ENCODE measurements around the gene SOHLH2.

The SOHLH2 gene

DNA sequence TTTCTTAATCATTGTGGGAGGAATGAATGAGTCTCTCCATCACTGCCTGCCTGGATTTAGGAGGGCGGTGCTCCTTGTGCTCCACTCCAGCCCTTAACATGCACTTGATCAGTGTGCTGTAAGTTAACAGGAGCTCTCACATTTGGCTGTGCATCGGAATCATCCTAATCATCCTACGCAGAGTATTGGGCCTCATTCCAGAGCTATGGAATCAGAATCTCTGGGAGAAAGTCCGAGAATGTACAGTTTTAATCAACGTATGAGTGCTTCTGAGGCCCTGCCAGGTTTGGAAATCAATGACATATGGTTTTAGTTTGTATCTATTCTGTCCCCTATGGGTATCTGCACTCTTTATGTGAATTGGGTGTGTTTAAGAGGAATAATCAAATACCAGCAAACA lies 48.3 kb downstream of the SOHLH2 start:
- TF ChIP-seq, protein P1, sequence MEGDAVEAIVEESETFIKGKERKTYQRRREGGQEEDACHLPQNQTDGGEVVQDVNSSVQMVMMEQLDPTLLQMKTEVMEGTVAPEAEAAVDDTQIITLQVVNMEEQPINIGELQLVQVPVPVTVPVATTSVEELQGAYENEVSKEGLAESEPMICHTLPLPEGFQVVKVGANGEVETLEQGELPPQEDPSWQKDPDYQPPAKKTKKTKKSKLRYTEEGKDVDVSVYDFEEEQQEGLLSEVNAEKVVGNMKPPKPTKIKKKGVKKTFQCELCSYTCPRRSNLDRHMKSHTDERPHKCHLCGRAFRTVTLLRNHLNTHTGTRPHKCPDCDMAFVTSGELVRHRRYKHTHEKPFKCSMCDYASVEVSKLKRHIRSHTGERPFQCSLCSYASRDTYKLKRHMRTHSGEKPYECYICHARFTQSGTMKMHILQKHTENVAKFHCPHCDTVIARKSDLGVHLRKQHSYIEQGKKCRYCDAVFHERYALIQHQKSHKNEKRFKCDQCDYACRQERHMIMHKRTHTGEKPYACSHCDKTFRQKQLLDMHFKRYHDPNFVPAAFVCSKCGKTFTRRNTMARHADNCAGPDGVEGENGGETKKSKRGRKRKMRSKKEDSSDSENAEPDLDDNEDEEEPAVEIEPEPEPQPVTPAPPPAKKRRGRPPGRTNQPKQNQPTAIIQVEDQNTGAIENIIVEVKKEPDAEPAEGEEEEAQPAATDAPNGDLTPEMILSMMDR (IDR thresholded peaks at IDR 0.05; ENCODE audit: low read depth, low read length, missing control alignments): no peak
- H3K4me3 ChIP-seq (replicated peaks; ENCODE audit: low read depth, low read length): no peak overlapping the region
- no peak for DNase-seq (ENCODE audit: extremely low read depth, low read depth)

DNA sequence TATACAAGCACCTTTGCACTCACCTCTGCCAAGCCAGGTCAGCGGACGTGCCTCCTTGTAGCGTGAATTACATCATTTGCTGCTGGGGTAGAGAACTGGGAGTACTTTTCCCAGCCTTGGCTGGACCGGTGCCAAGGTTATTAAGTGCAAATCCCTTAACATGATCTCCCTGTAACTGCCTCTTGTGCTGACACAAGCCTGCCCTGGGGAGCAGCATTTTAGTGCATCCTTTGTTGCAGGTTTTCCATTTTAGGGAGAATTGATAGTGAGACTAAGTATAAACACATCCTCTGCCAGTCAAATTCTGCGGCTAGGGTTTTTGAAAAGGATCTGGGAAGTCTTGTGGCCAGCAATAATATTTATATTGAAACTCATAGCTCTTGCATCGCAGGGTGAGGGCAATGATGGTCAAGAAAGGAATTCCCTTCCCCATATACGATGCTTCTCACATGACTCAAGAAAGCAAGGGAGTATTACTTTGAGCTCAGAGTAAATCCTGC lies 50.5 kb downstream of the SOHLH2 start:
- TF ChIP-seq, protein P1 (IDR thresholded peaks at IDR 0.05; ENCODE audit: low read depth, low read length, missing control alignments): no peak
- H3K4me3 ChIP-seq (replicated peaks; ENCODE audit: low read depth, low read length): no peak overlapping the region
- no peak for DNase-seq (ENCODE audit: extremely low read depth, low read depth)

DNA sequence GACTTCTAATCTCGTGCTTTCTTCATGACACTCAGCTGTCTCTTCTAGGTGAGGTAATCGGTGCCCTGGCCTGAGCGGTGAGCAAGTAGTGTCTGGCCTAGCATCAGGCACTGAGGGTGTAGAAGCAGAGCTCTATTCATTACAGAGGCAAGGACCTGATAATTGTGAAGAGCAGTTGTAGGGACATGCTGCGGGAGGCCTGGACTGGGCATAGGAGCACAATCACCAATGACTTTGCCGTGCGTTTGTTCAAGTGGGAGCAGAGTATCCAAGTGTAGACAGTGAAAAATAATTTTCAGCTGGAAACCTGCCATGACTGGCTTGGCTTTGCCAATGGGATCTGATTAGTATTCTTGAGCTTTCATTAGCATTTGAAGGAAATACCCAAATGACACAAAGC lies 51.1 kb downstream of the SOHLH2 start:
- TF ChIP-seq, protein P1 (IDR thresholded peaks at IDR 0.05; ENCODE audit: low read depth, low read length, missing control alignments): no peak
- H3K4me3 ChIP-seq (replicated peaks; ENCODE audit: low read depth, low read length): no peak overlapping the region
- DNase-seq (ENCODE audit: extremely low read depth, low read depth): no peak

DNA sequence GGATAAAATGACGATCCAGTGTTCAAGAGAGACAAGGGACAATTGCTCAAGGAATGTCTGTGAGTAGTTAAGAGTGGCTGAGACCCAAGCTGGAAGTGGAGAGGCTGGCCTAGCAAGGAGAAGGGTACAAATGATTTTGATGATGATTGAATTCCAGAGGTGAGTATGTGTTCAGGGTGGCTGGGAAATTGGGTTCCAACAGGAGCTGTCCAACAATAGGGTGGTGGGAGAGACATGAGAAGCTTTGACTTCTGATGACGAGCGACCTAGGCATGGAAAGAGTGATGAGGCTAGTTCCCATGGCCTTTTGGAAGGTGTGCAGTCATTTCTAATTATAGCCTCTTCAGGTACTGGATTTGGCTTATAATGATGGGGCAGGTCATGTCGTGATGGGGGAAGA lies 54.1 kb downstream of the SOHLH2 start:
- TF ChIP-seq, protein P1 (IDR thresholded peaks at IDR 0.05; ENCODE audit: low read depth, low read length, missing control alignments): no peak
- DNase-seq (ENCODE audit: extremely low read depth, low read depth): no peak
- no peak overlapping the region for H3K4me3 ChIP-seq (replicated peaks; ENCODE audit: low read depth, low read length)

DNA sequence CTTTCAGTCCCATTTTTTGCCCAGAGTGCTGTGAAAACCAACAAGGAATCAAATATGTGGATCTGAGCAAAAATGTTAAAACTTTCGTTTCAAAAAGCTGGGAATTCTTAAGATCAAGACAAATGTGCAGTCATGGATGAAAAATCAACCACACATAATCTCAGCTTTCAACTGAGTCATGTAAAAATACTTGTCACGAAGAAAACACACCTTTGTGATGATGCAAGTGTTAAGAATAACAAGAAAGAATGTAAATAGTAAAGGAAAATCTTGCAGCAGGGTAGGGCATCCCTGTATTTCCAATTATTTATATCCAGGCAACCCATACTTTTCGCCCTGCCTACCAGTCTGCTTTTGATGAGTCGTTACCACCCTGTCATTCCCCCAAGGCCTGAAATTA lies 55.7 kb downstream of the SOHLH2 start:
- H3K4me3 ChIP-seq (replicated peaks; ENCODE audit: low read depth, low read length): no peak overlapping the region
- TF ChIP-seq, protein P1 (IDR thresholded peaks at IDR 0.05; ENCODE audit: low read depth, low read length, missing control alignments): no peak
- DNase-seq (ENCODE audit: extremely low read depth, low read depth): no peak

DNA sequence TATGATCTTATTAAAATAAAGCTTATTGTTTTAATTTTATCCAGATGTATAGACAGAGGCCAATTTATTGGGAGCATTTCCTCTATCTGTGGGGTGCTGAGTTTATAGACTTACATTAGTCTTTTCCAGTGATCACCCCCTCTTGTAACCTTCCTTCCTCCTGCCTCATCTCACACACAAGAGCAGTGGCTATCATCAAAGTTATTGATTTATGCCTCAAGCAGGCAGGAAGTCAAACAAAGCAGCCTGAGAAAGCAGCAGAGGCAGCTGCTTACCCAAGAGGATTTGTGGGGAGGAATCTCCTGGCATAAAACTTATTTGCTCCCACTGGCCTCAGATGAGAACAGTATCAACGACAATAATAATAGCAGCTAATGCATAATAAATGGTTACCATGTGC lies 56.9 kb downstream of the SOHLH2 start:
- no peak for DNase-seq (ENCODE audit: extremely low read depth, low read depth)
- H3K4me3 ChIP-seq (replicated peaks; ENCODE audit: low read depth, low read length): no peak overlapping the region
- TF ChIP-seq, protein P1 (IDR thresholded peaks at IDR 0.05; ENCODE audit: low read depth, low read length, missing control alignments): no peak

Measured in HFF-Myc (cell line).